ENCODE data around the gene RYR2.

GRCh38 chr1:237864338-237865244 lies 822.6 kb downstream of the RYR2 start:
- TF ChIP-seq CTCF (IDR thresholded peaks at IDR 0.05; ENCODE audit: poor library complexity) (peak; percentile 96), EZH2phosphoT487 (IDR thresholded peaks at IDR 0.05; ENCODE audit: low read depth, severe bottlenecking, unreplicated experiment) (no peak), EZH2 (IDR thresholded peaks at IDR 0.05; ENCODE audit: borderline replicate concordance) (no peak)

Measured in hepatocyte (in vitro differentiated cells).